ENCODE results near the gene DNAJC13.
A peak's percentile ranks its signal among the peaks of the same experiment; 100 is the strongest.

DNAJC13 gene

GRCh38 chr3:132545471-132545870, 128.2 kb downstream of the DNAJC13 start:
- DNase-seq (ENCODE audit: low read depth) = peak; percentile 22
- no peak for TF ChIP-seq CTCF (conservative IDR thresholded peaks at IDR 0.05; ENCODE audit: control insufficient read depth, insufficient read depth, low read depth, low read length)
- H3K4me3 ChIP-seq (ENCODE audit: control insufficient read depth, low read depth, low read length) = no peak overlapping the region

- DNase-seq (ENCODE audit: low read depth) = no peak
- H3K4me3 ChIP-seq (ENCODE audit: control insufficient read depth, low read depth, low read length) = no peak overlapping the region
- TF ChIP-seq CTCF (conservative IDR thresholded peaks at IDR 0.05; ENCODE audit: control insufficient read depth, insufficient read depth, low read depth, low read length) = no peak
Measured at GRCh38 chr3:132549169-132549568, 131.9 kb downstream of the DNAJC13 start.

- no peak overlapping the region for H3K4me3 ChIP-seq (ENCODE audit: control insufficient read depth, low read depth, low read length)
- no peak for TF ChIP-seq CTCF (conservative IDR thresholded peaks at IDR 0.05; ENCODE audit: control insufficient read depth, insufficient read depth, low read depth, low read length)
- DNase-seq (ENCODE audit: low read depth) = peak; percentile 87
Measured at GRCh38 chr3:132549890-132550578, 132.7 kb downstream of the DNAJC13 start.

GRCh38 chr3:132550579-132551305, 133.4 kb downstream of the DNAJC13 start:
- DNase-seq (ENCODE audit: low read depth) = peak; percentile 44
- TF ChIP-seq CTCF (conservative IDR thresholded peaks at IDR 0.05; ENCODE audit: control insufficient read depth, insufficient read depth, low read depth, low read length) = no peak
- no peak overlapping the region for H3K4me3 ChIP-seq (ENCODE audit: control insufficient read depth, low read depth, low read length)

GRCh38 chr3:132553826-132554225, 136.5 kb downstream of the DNAJC13 start:
- no peak for TF ChIP-seq CTCF (conservative IDR thresholded peaks at IDR 0.05; ENCODE audit: control insufficient read depth, insufficient read depth, low read depth, low read length)
- no peak for DNase-seq (ENCODE audit: low read depth)
- H3K4me3 ChIP-seq (ENCODE audit: control insufficient read depth, low read depth, low read length) = no peak overlapping the region

- peak; percentile 22 for DNase-seq (ENCODE audit: low read depth)
- no peak for TF ChIP-seq CTCF (conservative IDR thresholded peaks at IDR 0.05; ENCODE audit: control insufficient read depth, insufficient read depth, low read depth, low read length)
- no peak overlapping the region for H3K4me3 ChIP-seq (ENCODE audit: control insufficient read depth, low read depth, low read length)
Measured at GRCh38 chr3:132554437-132554836, 137.1 kb downstream of the DNAJC13 start.
